Duodenal mucosa (tissue), 2 donors: Measurements from ENCODE around the gene PIGBOS1.
"Not testable (repeated sequence)": the region's sequence is repeated elsewhere in the genome, so short reads cannot be mapped to it uniquely, and the experiment has no call there.

Experiments used
- H3K27ac ChIP-seq: one replicate; pipeline ENCODE4 v1.7.0; 2013; ENCODE audit warnings: low read depth, low read length
- H3K27me3 ChIP-seq, 2 donors: one replicate each; pipeline ENCODE4 v1.7.0; 2013; ENCODE audit warnings: low read length in 2 of 2, control low read depth in 1 of 2; ENCODE audit not compliant: insufficient read depth in 2 of 2, control insufficient read depth in 1 of 2
- H3K36me3 ChIP-seq, 2 donors: one replicate each; pipeline ENCODE4 v1.7.0; 2013; ENCODE audit warnings: low read length in 2 of 2, control low read depth in 1 of 2; ENCODE audit not compliant: insufficient read depth in 2 of 2, control insufficient read depth in 1 of 2
- H3K4me1 ChIP-seq, 2 donors: one replicate each; pipeline ENCODE4 v1.7.0; 2013; ENCODE audit warnings: low read length in 2 of 2, control low read depth in 1 of 2; ENCODE audit not compliant: insufficient read depth in 2 of 2, control insufficient read depth in 1 of 2
- H3K4me3 ChIP-seq, 2 donors: one replicate each; pipeline ENCODE4 v1.7.0; 2013; ENCODE audit warnings: low read length in 2 of 2, low read depth in 1 of 2
- H3K9ac ChIP-seq, 2 donors: one replicate each; pipeline ENCODE4 v1.7.0; 2013; ENCODE audit warnings: low read length in 2 of 2, low read depth in 1 of 2
- H3K9me3 ChIP-seq, 2 donors: one replicate each; pipeline ENCODE4 v1.7.0; 2013; ENCODE audit warnings: low read length in 2 of 2, control low read depth in 1 of 2; ENCODE audit not compliant: control insufficient read depth in 1 of 2

The PIGBOS1 gene

DNA sequence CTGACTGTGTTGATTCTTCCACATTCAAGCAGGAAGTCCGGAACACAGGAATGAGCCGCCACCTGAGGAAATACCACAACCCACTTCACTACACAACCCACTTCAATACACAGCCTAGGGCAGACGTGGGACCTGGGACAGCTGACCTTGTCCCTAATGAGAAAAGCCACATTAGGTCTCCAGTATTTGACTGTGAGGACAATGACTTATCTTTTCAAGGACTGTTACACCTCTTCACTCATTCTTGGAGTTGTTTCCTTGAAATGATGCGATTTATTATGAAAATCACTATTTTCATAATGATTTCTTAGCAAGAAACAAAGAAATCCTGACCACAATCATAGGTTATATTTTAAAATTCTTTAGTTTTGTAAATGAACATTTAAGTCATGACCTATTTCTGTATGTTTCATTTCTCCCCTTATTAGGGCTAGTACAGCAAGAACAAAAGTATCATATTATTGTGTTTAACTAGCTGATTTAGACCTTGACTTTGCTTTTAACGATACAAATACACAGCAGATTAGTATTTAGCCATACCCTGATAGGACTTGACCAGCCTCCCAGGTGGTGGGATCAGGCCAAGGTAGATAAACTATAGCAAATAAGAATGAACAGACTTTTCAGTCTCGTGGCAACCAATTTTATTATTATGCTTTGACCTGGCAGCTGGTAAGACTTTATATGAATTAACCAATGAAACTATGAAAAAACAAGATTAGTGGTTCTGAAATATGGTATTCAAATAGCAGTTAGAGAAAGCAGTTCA, 35.4 kb downstream of the PIGBOS1 start:
- no peak overlapping the region for H3K27ac ChIP-seq
- no peaks in the 10 kb centered on the region for H3K9me3 ChIP-seq
- H3K27me3 ChIP-seq = no peaks in the 10 kb centered on the region
- no peak overlapping the region for H3K4me3 ChIP-seq
- H3K9ac ChIP-seq = peak overlapping the region in 1 of 2 donors; percentile 6
- H3K36me3 ChIP-seq = no peaks in the 10 kb centered on the region
- peaks cover 27 to 33% of the 10 kb centered on the region in 2 donors for H3K4me1 ChIP-seq

DNA sequence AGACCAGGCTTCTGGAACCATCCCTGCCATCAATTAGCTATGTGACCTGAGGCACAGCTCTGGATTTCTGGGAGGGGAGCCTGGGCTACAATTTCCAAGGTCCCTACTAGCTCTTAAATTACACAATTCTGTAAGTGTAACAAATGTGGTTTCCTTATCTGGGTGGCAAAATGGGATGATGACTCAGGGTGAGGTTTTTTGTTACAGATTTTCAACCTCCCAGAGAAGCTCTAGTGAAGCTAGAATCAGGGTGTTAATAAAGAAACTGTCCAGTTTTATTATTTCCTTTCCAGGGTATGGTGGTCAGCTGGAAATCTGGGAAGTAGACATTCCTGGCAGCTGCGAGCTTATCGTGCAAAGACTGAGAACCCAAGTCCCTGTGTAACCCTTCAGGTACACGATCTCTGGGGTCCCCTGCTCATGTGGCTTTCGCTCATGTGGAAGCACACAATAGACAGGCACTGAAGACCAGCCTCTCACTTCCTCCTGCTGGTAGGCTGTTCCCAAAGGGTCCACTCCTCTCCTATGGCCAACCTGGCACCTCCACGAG, 36.6 kb downstream of the PIGBOS1 start:
- H3K9ac ChIP-seq = no peak overlapping the region
- H3K4me1 ChIP-seq = peaks cover 23 to 40% of the 10 kb centered on the region in 2 donors
- H3K4me3 ChIP-seq = peak overlapping the region in 1 of 2 donors; percentile 19
- H3K27ac ChIP-seq = peak overlapping the region; percentile 39
- no peaks in the 10 kb centered on the region for H3K9me3 ChIP-seq
- H3K36me3 ChIP-seq = no peaks in the 10 kb centered on the region
- no peaks in the 10 kb centered on the region for H3K27me3 ChIP-seq

GRCh38 chr15:55281517-55282228, 37.2 kb downstream of the PIGBOS1 start:
- Histone ChIP-seq H3K36me3 (no peaks in the 10 kb centered on the region), H3K4me1 (peaks cover 23 to 43% of the 10 kb centered on the region in 2 donors), H3K9ac (no peak overlapping the region), H3K27ac (no peak overlapping the region), H3K27me3 (no peaks in the 10 kb centered on the region), H3K4me3 (peak overlapping the region in 1 of 2 donors; percentile 19), H3K9me3 (no peaks in the 10 kb centered on the region)

DNA sequence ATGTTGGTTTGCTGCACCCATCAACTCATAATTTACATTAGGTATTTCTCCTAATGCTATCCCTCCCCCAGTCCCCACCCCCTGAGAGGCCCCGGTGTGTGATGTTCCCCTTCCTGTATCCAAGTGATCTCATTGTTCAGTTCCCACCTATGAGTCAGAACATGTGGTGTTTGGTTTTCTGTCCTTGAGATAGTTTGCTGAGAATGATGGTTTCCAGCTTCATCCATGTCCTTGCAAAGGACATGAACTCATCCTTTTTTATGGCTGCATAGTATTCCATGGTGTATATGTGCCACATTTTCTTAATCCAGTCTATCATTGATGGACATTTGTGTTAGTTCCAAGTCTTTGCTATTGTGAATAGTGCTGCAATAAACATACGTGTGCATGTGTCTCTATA, 38.3 kb downstream of the PIGBOS1 start:
- H3K36me3 ChIP-seq, H3K27me3 ChIP-seq, H3K4me3 ChIP-seq, H3K9me3 ChIP-seq, H3K27ac ChIP-seq, H3K9ac ChIP-seq: not testable (repeated sequence)
- H3K4me1 ChIP-seq = peaks cover 16 to 43% of the 10 kb centered on the region in 2 donors

GRCh38 chr15:55279746-55280351, 39.1 kb downstream of the PIGBOS1 start:
- Histone ChIP-seq H3K36me3 (no peaks in the 10 kb centered on the region), H3K4me1 (peaks cover 16 to 40% of the 10 kb centered on the region in 2 donors), H3K27me3 (no peaks in the 10 kb centered on the region), H3K9ac (peak overlapping the region in 1 of 2 donors; percentile 12), H3K4me3 (no peak overlapping the region), H3K9me3 (no peaks in the 10 kb centered on the region), H3K27ac (no peak overlapping the region)

DNA sequence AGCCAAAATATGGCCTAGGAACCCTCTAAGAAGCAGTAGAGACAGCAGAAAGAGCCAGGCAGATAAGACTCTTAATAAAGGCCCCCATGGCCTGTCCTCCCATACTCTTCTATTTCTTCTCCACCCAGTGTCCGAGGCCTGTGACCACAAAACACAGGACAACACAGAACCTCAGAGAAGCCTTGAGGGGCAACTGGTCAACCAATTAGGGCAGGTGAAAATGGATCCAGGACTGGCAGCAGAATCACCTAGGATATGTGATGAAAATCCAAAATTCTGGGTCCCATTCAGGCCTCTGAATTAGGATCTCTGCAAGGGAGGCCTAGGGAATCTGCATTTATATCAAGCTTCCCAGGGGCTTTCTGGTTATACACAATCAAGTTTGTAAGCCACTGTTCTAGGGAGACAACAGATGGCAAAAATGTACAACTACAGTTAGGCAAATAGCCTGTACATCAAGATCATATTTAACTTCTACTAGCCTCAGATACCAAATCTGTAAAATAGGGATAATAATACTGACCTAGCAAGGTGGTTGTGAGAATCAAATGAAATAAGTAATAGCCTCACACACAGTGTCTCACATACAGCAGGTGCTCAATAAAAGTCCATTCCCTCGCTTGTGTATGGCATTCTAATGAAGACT, 39.7 kb downstream of the PIGBOS1 start:
- Histone ChIP-seq H3K27ac (peak overlapping the region; percentile 41), H3K27me3 (no peaks in the 10 kb centered on the region), H3K36me3 (no peaks in the 10 kb centered on the region), H3K4me3 (no peak overlapping the region), H3K4me1 (peaks cover 16 to 40% of the 10 kb centered on the region in 2 donors), H3K9ac (no peak overlapping the region), H3K9me3 (no peaks in the 10 kb centered on the region)

DNA sequence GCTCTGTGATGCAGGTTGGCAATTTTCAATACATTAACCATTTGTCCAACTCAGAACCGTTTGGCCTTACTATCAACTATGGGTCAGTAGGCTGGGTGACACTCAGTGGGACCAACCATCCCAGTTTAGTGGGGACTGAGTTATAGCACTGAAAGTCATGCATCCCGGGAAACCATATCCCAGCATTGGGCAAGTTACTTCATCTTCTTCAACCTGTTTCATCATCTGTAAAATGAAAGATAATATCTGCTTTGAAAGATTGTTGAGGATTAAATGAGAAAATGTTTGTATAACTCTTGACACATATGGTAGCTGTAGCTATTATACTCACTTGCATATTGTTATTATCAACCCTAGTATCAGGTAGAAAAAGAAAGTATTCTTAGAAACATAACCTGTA, 41.2 kb downstream of the PIGBOS1 start:
- H3K9ac ChIP-seq = no peak overlapping the region
- H3K36me3 ChIP-seq = no peaks in the 10 kb centered on the region

GRCh38 chr15:55277116-55277564, 41.8 kb downstream of the PIGBOS1 start:
- peak overlapping the region in 1 of 2 donors; percentile 3 for H3K9ac ChIP-seq
- no peaks in the 10 kb centered on the region for H3K27me3 ChIP-seq
- no peaks in the 10 kb centered on the region for H3K9me3 ChIP-seq
- no peak overlapping the region for H3K4me3 ChIP-seq
- H3K4me1 ChIP-seq = peaks cover 7 to 28% of the 10 kb centered on the region in 2 donors
- H3K27ac ChIP-seq = no peak overlapping the region
- no peaks in the 10 kb centered on the region for H3K36me3 ChIP-seq

More for the DNA sequence above, 41.2 kb downstream of the PIGBOS1 start:
- no peak overlapping the region for H3K27ac ChIP-seq
- peaks cover 10 to 34% of the 10 kb centered on the region in 2 donors for H3K4me1 ChIP-seq
- no peaks in the 10 kb centered on the region for H3K9me3 ChIP-seq
- H3K27me3 ChIP-seq = no peaks in the 10 kb centered on the region
- H3K4me3 ChIP-seq = no peak overlapping the region

DNA sequence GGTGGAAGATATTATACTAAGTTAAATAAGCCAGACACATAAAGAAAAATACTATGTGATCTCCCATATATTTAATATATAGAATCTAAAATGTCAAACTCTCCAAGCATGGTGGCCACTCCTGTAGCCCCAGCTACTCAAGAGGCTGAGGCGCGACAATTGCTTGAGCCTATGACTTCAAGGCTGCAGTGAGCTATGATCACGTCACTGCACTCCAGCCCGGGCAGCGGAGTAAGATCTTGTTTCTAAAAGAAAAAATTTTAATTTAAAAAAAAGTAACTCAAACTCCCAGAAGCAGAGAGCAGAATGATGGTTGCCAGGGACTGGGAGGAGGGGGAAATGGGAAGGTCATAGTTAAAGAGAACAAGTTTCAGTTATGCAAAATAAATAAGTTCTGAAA, 42.6 kb downstream of the PIGBOS1 start:
- no peak overlapping the region for H3K27ac ChIP-seq
- peaks cover 7 to 23% of the 10 kb centered on the region in 2 donors for H3K4me1 ChIP-seq

More for the DNA sequence above, 42.6 kb downstream of the PIGBOS1 start:
- no peaks in the 10 kb centered on the region for H3K27me3 ChIP-seq
- H3K9ac ChIP-seq = no peak overlapping the region
- no peaks in the 10 kb centered on the region for H3K9me3 ChIP-seq
- no peak overlapping the region for H3K4me3 ChIP-seq
- H3K36me3 ChIP-seq = no peaks in the 10 kb centered on the region
